ENCODE measurements around the gene MEIS2. TPM values are rescaled to one million over a fixed set of nuclear protein-coding genes. Genes with fewer than 3 reads are reported as not detected.

MEIS2 gene
- total and polyA plus RNA-seq, 2 donors (not counting 3 experiments of a cell fraction or from before 2014, with no cell fraction given): 22.5 to 26.2 TPM

- DNase-seq (ENCODE audit: low read depth, low spot score): no peak
- H3K9me3 ChIP-seq (replicated peaks; ENCODE audit: control insufficient read depth, insufficient read depth, low read length): no peaks in the 10 kb centered on the region
- no peak overlapping the region for H3K9ac ChIP-seq (replicated peaks; ENCODE audit: extremely low read depth, insufficient read depth, low read length)
- no peaks in the 10 kb centered on the region for H3K36me3 ChIP-seq (ENCODE audit: control insufficient read depth in 2 of 2, extremely low read depth in 1 of 2, insufficient read depth in 2 of 2, low read length in 2 of 2)
- ChIA-PET CTCF (no interaction called here), POLR2A (no interaction called here)
- no peaks in the 10 kb centered on the region for H3K27me3 ChIP-seq (ENCODE audit: control insufficient read depth in 2 of 2, insufficient read depth in 2 of 2, low read length in 2 of 2)
- no peak overlapping the region for H3K27ac ChIP-seq (ENCODE audit: insufficient read depth, low read depth, low read length)
- dilution Hi-C loops (cut with MboI; ENCODE audit: extremely low pct_ligation_motif_present, low sequenced_read_pairs) (no loop called here), intact Hi-C loops (cut with micrococcal nuclease) (no loop called here)
- H2AFZ ChIP-seq (ENCODE audit: low read depth, low read length): no peak overlapping the region
- no peak overlapping the region for H3K4me3 ChIP-seq (replicated peaks in 1 of 3; ENCODE audit: insufficient read depth in 1 of 3, low read depth in 1 of 3, low read length in 3 of 3)
- TF ChIP-seq CTCF (IDR thresholded peaks at IDR 0.05; ENCODE audit: extremely low read depth in 1 of 2, insufficient read depth in 1 of 2, low read depth in 1 of 2, low read length in 2 of 2): no peak
- TF ChIP-seq POLR2AphosphoS5 (IDR thresholded peaks at IDR 0.05; ENCODE audit: insufficient read depth, low read depth, low read length): no peak
- no peak for TF ChIP-seq FOS (IDR thresholded peaks at IDR 0.05; ENCODE audit: borderline replicate concordance, insufficient read depth, low read length)
- TF ChIP-seq GATA2 (IDR thresholded peaks at IDR 0.05; ENCODE audit: insufficient read depth, insufficient read length, low read depth, low read length): no peak
- TF ChIP-seq JUN (IDR thresholded peaks at IDR 0.05; ENCODE audit: borderline replicate concordance, insufficient read depth, insufficient read length, low read depth): no peak
- TF ChIP-seq MYC (IDR thresholded peaks at IDR 0.05; ENCODE audit: low read depth, low read length): no peak
- TF ChIP-seq MAX (IDR thresholded peaks at IDR 0.05; ENCODE audit: insufficient read depth, insufficient read length): no peak
- TF ChIP-seq EZH2 (IDR thresholded peaks at IDR 0.05; ENCODE audit: borderline replicate concordance, low read depth, low read length, severe bottlenecking): no peak
- TF ChIP-seq POLR2A (IDR thresholded peaks at IDR 0.05; ENCODE audit: low read depth, low read length): no peak
- no peaks in the 10 kb centered on the region for H3K4me1 ChIP-seq (ENCODE audit: control insufficient read depth, extremely low read depth, insufficient read depth, low read length)
- no TSS peak for BruUV-seq (replicated peaks)
- no peaks in the 10 kb centered on the region for H3K79me2 ChIP-seq (ENCODE audit: control insufficient read depth, insufficient read depth, low read length)
- no peaks in the 10 kb centered on the region for H3K9me1 ChIP-seq (replicated peaks; ENCODE audit: control insufficient read depth, extremely low read depth, insufficient read depth, low read length)
- FAIRE-seq: no peak
- H3K4me2 ChIP-seq (ENCODE audit: insufficient read depth, low read length): no peak overlapping the region
- H4K20me1 ChIP-seq (replicated peaks; ENCODE audit: control insufficient read depth, extremely low read depth, insufficient read depth, low read length): no peaks in the 10 kb centered on the region
Observed at GRCh38 chr15:37050345-37050744, 50.0 kb downstream of the MEIS2 start.
